Hepatocyte (in vitro differentiated cells): Measurements from ENCODE around the gene MAP7D3. TPM values are rescaled to one million over a fixed set of nuclear protein-coding genes. Genes with fewer than 3 reads are reported as not detected.
"Not testable (repeated sequence)": the region's sequence is repeated elsewhere in the genome, so short reads cannot be mapped to it uniquely, and the experiment has no call there.

ENCODE experiments used
- DNase-seq: peaks from one replicate; pipeline ENCODE4 v3.0.0-alpha.2; 2016; ENCODE audit warnings: low spot score
- H2AFZ ChIP-seq: fragments of 200-600 bp; sonication (generic); 2 replicates; pipeline ENCODE4 v1.6.0; 2016; ENCODE audit warnings: antibody characterized with exemption, mild to moderate bottlenecking
- H3K27ac ChIP-seq: fragments of 200-600 bp; sonication (generic); 2 replicates; pipeline ENCODE4 v1.5.1; 2016; ENCODE audit warnings: mild to moderate bottlenecking
- H3K27me3 ChIP-seq: fragments of 200-600 bp; sonication (generic); 2 replicates; pipeline ENCODE4 v1.6.1; 2016
- H3K36me3 ChIP-seq: fragments of 200-600 bp; sonication (generic); replicated peaks from 2 replicates; pipeline ENCODE4 v1.5.1; 2016; ENCODE audit warnings: low read depth; ENCODE audit not compliant: insufficient read depth
- H3K4me1 ChIP-seq: fragments of 200-600 bp; sonication (generic); 2 replicates; pipeline ENCODE4 v1.5.1; 2016; ENCODE audit warnings: mild to moderate bottlenecking, moderate library complexity; ENCODE audit not compliant: insufficient read depth
- H3K4me2 ChIP-seq: fragments of 200-600 bp; sonication (generic); 2 replicates; pipeline ENCODE4 v1.6.0; 2016
- H3K4me3 ChIP-seq: fragments of 200-600 bp; sonication (generic); 2 replicates; pipeline ENCODE4 v1.5.1; 2016; ENCODE audit warnings: mild to moderate bottlenecking
- H3K79me2 ChIP-seq: fragments of 200-600 bp; sonication (generic); 2 replicates; pipeline ENCODE4 v1.6.0; 2017; ENCODE audit warnings: mild to moderate bottlenecking
- H3K9me2 ChIP-seq: fragments of 200-600 bp; sonication (generic); replicated peaks from 2 replicates; pipeline ENCODE4 v1.6.0; 2017; ENCODE audit warnings: mild to moderate bottlenecking; ENCODE audit not compliant: insufficient read depth
- H3K9me3 ChIP-seq: fragments of 200-600 bp; sonication (generic); 2 replicates; pipeline ENCODE4 v1.5.1; 2016; ENCODE audit warnings: low read depth, mild to moderate bottlenecking
- H4K20me1 ChIP-seq: fragments of 200-600 bp; sonication (generic); 2 replicates; pipeline ENCODE4 v1.6.0; 2016; ENCODE audit warnings: mild to moderate bottlenecking; ENCODE audit not compliant: insufficient read depth, poor library complexity, severe bottlenecking
- CTCF ChIP-seq: fragments of 200-600 bp; sonication (generic); IDR thresholded peaks from 2 replicates; pipeline ENCODE4 v1.5.1; 2016; ENCODE audit warnings: antibody characterized with exemption, mild to moderate bottlenecking; ENCODE audit not compliant: poor library complexity
- EZH2 ChIP-seq: fragments of 200-600 bp; sonication (generic); IDR thresholded peaks from 2 replicates; pipeline ENCODE4 v1.6.1; 2016; ENCODE audit warnings: antibody characterized with exemption, mild to moderate bottlenecking, borderline replicate concordance
- EZH2phosphoT487 ChIP-seq: fragments of 200-600 bp; sonication (generic); IDR thresholded peaks from one replicate; pipeline ENCODE4 v1.6.1; 2018; ENCODE audit warnings: antibody characterized with exemption, mild to moderate bottlenecking, low read depth, moderate library complexity; ENCODE audit not compliant: unreplicated experiment, severe bottlenecking
- WGBS: methylation state at CpG from one replicate; pipeline ENCODE4 v1.1.6; 2016; ENCODE audit warnings: low lambda C conversion rate; ENCODE audit errors: missing lambda C conversion rate; 5-methylcytosine and 5-hydroxymethylcytosine counted together
- polyA plus RNA-seq: library from polyadenylated mRNA; unstranded; fragments of >200 nt; fragmentation: Nextera tagmentation; extraction: Ambion mirVana; gene quantifications from 2 replicates; pipeline ENCODE4 v1.2.1, GENCODE V29; 2016
- total RNA-seq: library from RNA; depleted of rRNA; stranded (reverse); fragments of >200 nt; gene quantifications from 2 replicates; pipeline ENCODE4 v1.2.3, GENCODE V29; 2014

The MAP7D3 gene
- total and polyA plus RNA-seq, 2 experiments from 2014 or later = 3.9 to 6.8 TPM

DNA sequence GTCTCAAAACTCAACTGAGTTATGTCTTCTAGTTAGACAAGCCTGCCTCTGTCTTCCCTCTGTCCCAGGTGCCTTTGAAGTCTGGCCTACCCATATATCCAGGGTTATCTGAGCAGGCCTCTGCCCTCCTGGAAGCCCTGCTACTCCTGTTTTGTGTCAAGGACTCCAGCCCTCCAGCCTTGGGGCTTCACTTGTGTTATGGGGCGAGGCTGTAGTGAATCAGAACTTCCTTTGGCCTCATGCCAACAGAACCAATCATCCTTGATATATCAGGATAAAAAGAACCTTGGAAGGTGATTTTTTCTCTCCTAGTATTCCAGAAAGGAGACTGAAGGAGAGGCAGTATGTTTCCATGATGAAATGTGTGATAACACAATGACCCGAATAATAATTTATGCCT, 40.6 kb upstream of the MAP7D3 start:
- Histone ChIP-seq H3K4me1 (no peaks in the 10 kb centered on the region), H3K4me3 (no peak overlapping the region), H3K27me3 (no peaks in the 10 kb centered on the region), H4K20me1 (no peaks in the 10 kb centered on the region), H3K9me2 (no peaks in the 10 kb centered on the region), H3K79me2 (no peaks in the 10 kb centered on the region), H3K4me2 (no peak overlapping the region), H3K9me3 (no peaks in the 10 kb centered on the region), H3K36me3 (no peaks in the 10 kb centered on the region), H2AFZ (no peak overlapping the region), H3K27ac (no peak overlapping the region)
- 73% methylated on average over 2 of the region's 2 CpGs for WGBS
- TF ChIP-seq EZH2phosphoT487 = no peak
- no peak for DNase-seq

DNA sequence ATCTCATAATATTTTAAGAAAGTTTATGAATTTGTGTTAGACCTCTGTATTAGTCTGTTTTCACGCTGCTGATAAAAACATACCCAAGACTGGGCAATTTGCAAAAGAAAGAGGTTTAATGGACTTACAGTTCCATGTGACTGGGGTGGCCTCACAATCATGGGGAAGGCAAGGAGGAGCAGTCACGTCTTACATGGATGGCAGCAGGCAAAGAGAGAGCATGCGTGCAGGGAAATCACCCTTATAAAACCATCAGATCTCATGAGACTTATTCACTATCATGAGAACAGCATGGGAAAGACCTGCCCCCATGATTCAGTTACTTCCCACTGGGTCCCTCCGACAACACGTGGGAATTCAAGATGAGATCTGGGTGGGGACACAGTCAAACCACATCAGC, 35.2 kb upstream of the MAP7D3 start:
- H3K9me2 ChIP-seq, H3K27ac ChIP-seq, H3K27me3 ChIP-seq, H4K20me1 ChIP-seq, H3K4me1 ChIP-seq, H2AFZ ChIP-seq, H3K4me3 ChIP-seq, H3K36me3 ChIP-seq, H3K4me2 ChIP-seq, H3K9me3 ChIP-seq, H3K79me2 ChIP-seq, DNase-seq: not testable (repeated sequence)
- 70% methylated on average over 5 of the region's 5 CpGs for WGBS

- 57% methylated on average over 4 of the region's 4 CpGs for WGBS
- Histone ChIP-seq H3K36me3 (no peaks in the 10 kb centered on the region), H3K27ac (no peak overlapping the region)
Observed at GRCh38 chrX:136275553-136275952, 24.4 kb upstream of the MAP7D3 start.

GRCh38 chrX:136273986-136274385, 22.8 kb upstream of the MAP7D3 start:
- H3K4me2 ChIP-seq = no peak overlapping the region
- no peak for TF ChIP-seq EZH2
- no peak for TF ChIP-seq EZH2phosphoT487
- no peak for TF ChIP-seq CTCF
- no peaks in the 10 kb centered on the region for H3K79me2 ChIP-seq
- DNase-seq = peak; percentile 12
- H3K4me1 ChIP-seq = no peaks in the 10 kb centered on the region
- H4K20me1 ChIP-seq = no peaks in the 10 kb centered on the region
- H3K9me3 ChIP-seq = no peaks in the 10 kb centered on the region
- H3K9me2 ChIP-seq = no peaks in the 10 kb centered on the region
- H3K27me3 ChIP-seq = no peaks in the 10 kb centered on the region
- no peaks in the 10 kb centered on the region for H3K36me3 ChIP-seq
- H3K4me3 ChIP-seq = no peak overlapping the region
- 68% methylated on average over 1 of the region's 1 CpG for WGBS
- no peak overlapping the region for H2AFZ ChIP-seq
- no peak overlapping the region for H3K27ac ChIP-seq

More at GRCh38 chrX:136275553-136275952, 24.4 kb upstream of the MAP7D3 start:
- Histone ChIP-seq H3K9me3 (no peaks in the 10 kb centered on the region), H2AFZ (no peak overlapping the region), H3K79me2 (no peaks in the 10 kb centered on the region), H3K4me3 (no peak overlapping the region), H4K20me1 (no peaks in the 10 kb centered on the region), H3K4me2 (no peak overlapping the region), H3K27me3 (no peaks in the 10 kb centered on the region), H3K9me2 (no peaks in the 10 kb centered on the region), H3K4me1 (no peaks in the 10 kb centered on the region)
- TF ChIP-seq EZH2 (no peak), CTCF (no peak), EZH2phosphoT487 (no peak)
- DNase-seq = peak; percentile 45

- no peak overlapping the region for H3K4me2 ChIP-seq
- H3K27ac ChIP-seq = no peak overlapping the region
- no peaks in the 10 kb centered on the region for H3K36me3 ChIP-seq
- H3K79me2 ChIP-seq = no peaks in the 10 kb centered on the region
- H3K9me3 ChIP-seq = no peaks in the 10 kb centered on the region
- H3K27me3 ChIP-seq = no peaks in the 10 kb centered on the region
- no peaks in the 10 kb centered on the region for H4K20me1 ChIP-seq
- 37% methylated on average over 1 of the region's 1 CpG for WGBS
- TF ChIP-seq CTCF (no peak), EZH2 (no peak), EZH2phosphoT487 (no peak)
- H3K4me1 ChIP-seq = no peaks in the 10 kb centered on the region
- DNase-seq = no peak
- no peaks in the 10 kb centered on the region for H3K9me2 ChIP-seq
- no peak overlapping the region for H2AFZ ChIP-seq
- H3K4me3 ChIP-seq = no peak overlapping the region
Observed at GRCh38 chrX:136272325-136272724, 21.1 kb upstream of the MAP7D3 start.
